H1 (cell line): Measurements from ENCODE around the gene PHLDA3. TPM values are rescaled to one million over a fixed set of nuclear protein-coding genes. Genes with fewer than 3 reads are reported as not detected.

ENCODE experiments used
- CTCF ChIA-PET: fragments of 300-600 bp; sonication (Branson Sonifier 250); formaldehyde crosslinking; loops from one replicate; lab custom pipeline; 2021; ENCODE audit not compliant: partially characterized antibody; lab: Charles Lee
- POLR2A ChIA-PET: fragments of 300-600 bp; sonication (Branson Sonifier 250); formaldehyde crosslinking; loops from one replicate; lab custom pipeline; 2021; ENCODE audit warnings: inconsistent platforms; ENCODE audit not compliant: partially characterized antibody; lab: Charles Lee
- DNase-seq, 2 experiments: peaks; one replicate each; pipeline versions ENCODE4 v3.0.0 to v3.0.0-alpha.2; 2010 to 2022; ENCODE audit warnings: low spot score in 2 of 2, low read depth in 1 of 2, mixed read lengths in 1 of 2
- FAIRE-seq: peaks from 2 replicates; lab custom pipeline; 2011; peaks lifted over from hg19 to GRCh38; lab: Jason Lieb, UNC
- H2AFZ ChIP-seq: 2 replicates; pipeline ENCODE4 v1.8.1; 2012; ENCODE audit warnings: low read length, inconsistent platforms
- H2AK5ac ChIP-seq: 2 replicates; pipeline ENCODE4 v1.6.1; 2013; ENCODE audit warnings: low read depth, low read length
- H2BK120ac ChIP-seq: replicated peaks from 2 replicates; pipeline ENCODE3; 2013; ENCODE audit warnings: low read depth, low read length, inconsistent platforms
- H2BK12ac ChIP-seq: 2 replicates; pipeline ENCODE4 v1.6.1; 2013; ENCODE audit warnings: low read depth, low read length
- H2BK15ac ChIP-seq: 2 replicates; pipeline ENCODE4 v1.6.1; 2013; ENCODE audit warnings: low read length
- H2BK20ac ChIP-seq: 2 replicates; pipeline ENCODE4 v1.6.1; 2013; ENCODE audit warnings: low read length
- H2BK5ac ChIP-seq: 2 replicates; pipeline ENCODE4 v1.6.1; 2013; ENCODE audit warnings: low read depth, low read length
- H3K14ac ChIP-seq: 2 replicates; pipeline ENCODE4 v1.6.1; 2013; ENCODE audit warnings: inconsistent platforms; ENCODE audit not compliant: insufficient read length
- H3K18ac ChIP-seq: 2 replicates; pipeline ENCODE4 v1.6.1; 2013; ENCODE audit warnings: low read length; ENCODE audit errors: extremely low read depth
- H3K23ac ChIP-seq: 2 replicates; pipeline ENCODE4 v1.6.1; 2013; ENCODE audit warnings: inconsistent platforms; ENCODE audit not compliant: insufficient read length
- H3K23me2 ChIP-seq: 2 replicates; pipeline ENCODE4 v1.6.1; 2013; ENCODE audit warnings: low read depth, low read length
- H3K27ac ChIP-seq: 2 replicates; pipeline ENCODE4 v1.6.1; 2011; ENCODE audit warnings: low read depth, low read length, inconsistent platforms
- H3K27me3 ChIP-seq, 4 experiments: replicated peaks in 1 of 4; 1 replicate in 1 of 4; 2 replicates in 3 of 4; pipeline versions ENCODE4 v1.6.1 to v1.8.1; 2011 to 2013; ENCODE audit warnings: low read length in 3 of 4, mild to moderate bottlenecking in 3 of 4, inconsistent platforms in 2 of 4, mixed read lengths in 2 of 4, moderate library complexity in 1 of 4; ENCODE audit not compliant: control insufficient read depth in 3 of 4, insufficient read depth in 3 of 4; ENCODE audit errors: extremely low read depth in 1 of 4
- H3K36me3 ChIP-seq, 4 experiments: 2 replicates each; pipeline versions ENCODE4 v1.6.1 to v1.8.1; 2011 to 2013; ENCODE audit warnings: mild to moderate bottlenecking in 4 of 4, low read length in 3 of 4, moderate library complexity in 2 of 4, control low read depth in 1 of 4, inconsistent platforms in 1 of 4; ENCODE audit not compliant: insufficient read depth in 4 of 4, control insufficient read depth in 2 of 4
- H3K4ac ChIP-seq: replicated peaks from 2 replicates; pipeline ENCODE3; 2013; ENCODE audit warnings: low read length, low read depth, mixed read lengths, inconsistent platforms; ENCODE audit not compliant: insufficient read length
- H3K4me1 ChIP-seq, 4 experiments: replicated peaks in 1 of 4; 1 replicate in 1 of 4; 2 replicates in 3 of 4; pipeline versions ENCODE4 v1.6.1 to v1.8.1; 2011 to 2013; ENCODE audit warnings: low read length in 3 of 4, inconsistent platforms in 2 of 4, mixed read lengths in 1 of 4; ENCODE audit not compliant: insufficient read depth in 4 of 4, control insufficient read depth in 3 of 4
- H3K4me2 ChIP-seq, 2 experiments: 2 replicates each; pipeline versions ENCODE4 v1.6.1 to v1.8.1; 2011 to 2013; ENCODE audit warnings: low read depth in 2 of 2, low read length in 2 of 2, control low read depth in 1 of 2, inconsistent platforms in 1 of 2, mild to moderate bottlenecking in 1 of 2; ENCODE audit not compliant: insufficient read depth in 1 of 2
- H3K4me3 ChIP-seq, 4 experiments: fragments of 200-600, 300-600 bp in 1 of 4; sonication (generic), shearing (Covaris generic), sonication (Bioruptor Twin) in 1 of 4; 2 replicates each; pipeline versions ENCODE4 v1.5.1 to v1.8.1; 2011 to 2016; ENCODE audit warnings: low read length in 4 of 4, low read depth in 3 of 4, control low read depth in 2 of 4, inconsistent platforms in 2 of 4, mild to moderate bottlenecking in 2 of 4, mixed read lengths in 1 of 4, moderate library complexity in 1 of 4; ENCODE audit not compliant: insufficient read depth in 2 of 4; ENCODE audit errors: extremely low read depth in 1 of 4
- H3K56ac ChIP-seq: replicated peaks from 2 replicates; pipeline ENCODE3; 2013; ENCODE audit warnings: low read depth, mild to moderate bottlenecking, mixed read lengths, low read length, inconsistent platforms; ENCODE audit not compliant: insufficient read length
- H3K79me1 ChIP-seq: 2 replicates; pipeline ENCODE4 v1.6.1; 2013; ENCODE audit warnings: low read depth, low read length, control low read depth
- H3K79me2 ChIP-seq, 2 experiments: 2 replicates each; pipeline versions ENCODE4 v1.6.1 to v1.8.1; 2012 to 2013; ENCODE audit warnings: low read length in 2 of 2, mild to moderate bottlenecking in 2 of 2, inconsistent platforms in 1 of 2; ENCODE audit not compliant: insufficient read depth in 2 of 2, control insufficient read depth in 1 of 2
- H3K9ac ChIP-seq, 4 experiments: replicated peaks in 1 of 4; 1 replicate in 1 of 4; 2 replicates in 3 of 4; pipeline versions ENCODE4 v1.6.1 to v1.8.1; 2011 to 2013; ENCODE audit warnings: low read depth in 3 of 4, low read length in 3 of 4, control low read depth in 2 of 4, mild to moderate bottlenecking in 2 of 4, moderate library complexity in 2 of 4, inconsistent platforms in 1 of 4; ENCODE audit errors: extremely low read depth in 1 of 4
- H3K9me3 ChIP-seq, 2 experiments: 2 replicates each; pipeline versions ENCODE4 v1.6.1 to v1.8.1; 2012 to 2013; ENCODE audit warnings: mild to moderate bottlenecking in 2 of 2, moderate library complexity in 2 of 2, control low read depth in 1 of 2, inconsistent platforms in 1 of 2, low read depth in 1 of 2, low read length in 1 of 2, mixed read lengths in 1 of 2; ENCODE audit not compliant: insufficient read depth in 2 of 2
- H4K20me1 ChIP-seq, 2 experiments: replicated peaks in 1 of 2; 2 replicates each; pipeline versions ENCODE3 to v1.8.1; 2011 to 2013; ENCODE audit warnings: inconsistent platforms in 2 of 2, low read length in 2 of 2, mild to moderate bottlenecking in 1 of 2; ENCODE audit not compliant: insufficient read depth in 2 of 2, control insufficient read depth in 1 of 2
- H4K5ac ChIP-seq: 2 replicates; pipeline ENCODE4 v1.6.1; 2013; ENCODE audit warnings: low read length, low read depth, mixed read lengths, inconsistent platforms; ENCODE audit not compliant: insufficient read length
- H4K8ac ChIP-seq: 2 replicates; pipeline ENCODE4 v1.8.0; 2013; ENCODE audit warnings: mild to moderate bottlenecking, moderate library complexity, low read length, inconsistent platforms; ENCODE audit not compliant: insufficient read depth; ENCODE audit errors: extremely low read depth
- H4K91ac ChIP-seq: replicated peaks from 2 replicates; pipeline ENCODE3; 2013; ENCODE audit warnings: low read length, mixed read lengths, inconsistent platforms; ENCODE audit not compliant: insufficient read length
- ATF3 ChIP-seq: IDR thresholded peaks from 2 replicates; pipeline ENCODE4 v1.6.1; 2011; ENCODE audit warnings: low read depth, mild to moderate bottlenecking, low read length; ENCODE audit not compliant: insufficient read depth
- BCL11A ChIP-seq, 2 experiments: IDR thresholded peaks; one replicate each; pipeline ENCODE4 v1.6.1; 2011; ENCODE audit warnings: low read depth in 2 of 2, low read length in 2 of 2, mild to moderate bottlenecking in 2 of 2
- CBX8 ChIP-seq: fragments of 300-800, 300-1000 bp; sonication (generic); IDR thresholded peaks from 2 replicates; pipeline ENCODE4 v1.7.1; 2016; ENCODE audit warnings: low read depth, low read length, borderline replicate concordance
- CTBP2 ChIP-seq: IDR thresholded peaks from 2 replicates; pipeline ENCODE4 v1.7.0; 2011; ENCODE audit warnings: borderline replicate concordance, mild to moderate bottlenecking, moderate library complexity, mixed read lengths, low read length; ENCODE audit not compliant: insufficient read depth, insufficient read length
- HDAC2 ChIP-seq, 2 experiments: fragments of 300-600 bp in 1 of 2; sonication (generic) in 1 of 2; IDR thresholded peaks; 2 replicates each; pipeline ENCODE4 v1.6.1; 2011 to 2012; ENCODE audit warnings: low read depth in 2 of 2, low read length in 2 of 2, mild to moderate bottlenecking in 2 of 2, moderate library complexity in 2 of 2, borderline replicate concordance in 1 of 2, inconsistent platforms in 1 of 2
- NANOG ChIP-seq: IDR thresholded peaks from 2 replicates; pipeline ENCODE4 v1.6.1; 2011; ENCODE audit warnings: low read length, low read depth, mild to moderate bottlenecking, inconsistent platforms; ENCODE audit not compliant: insufficient read depth, poor library complexity, severe bottlenecking
- YY1 ChIP-seq: IDR thresholded peaks from 2 replicates; pipeline ENCODE4 v1.6.1; 2011; ENCODE audit warnings: low read depth, mild to moderate bottlenecking, low read length
- WGBS, 2 experiments: shearing (Covaris generic) in 1 of 2; methylation state at CpG; one replicate each; pipeline versions ENCODE4 v1.1.6 to v1.1.7; 2013 to 2015; ENCODE audit warnings: low lambda C conversion rate in 2 of 2, mixed read lengths in 2 of 2, inconsistent platforms in 1 of 2, low coverage in 1 of 2, missing lambda C conversion rate in 1 of 2; ENCODE audit not compliant: insufficient replicate concordance in 2 of 2, insufficient coverage in 1 of 2, insufficient read length in 1 of 2; ENCODE audit errors: extremely low coverage in 1 of 2, missing lambda C conversion rate in 1 of 2; 5-methylcytosine and 5-hydroxymethylcytosine counted together
- polyA plus RNA-seq, 7 experiments: library from polyadenylated mRNA; depleted of rRNA in 3 of 7; stranded (reverse) in 5 of 7; unstranded in 2 of 7; fragments of >200 nt in 5 of 7; fragments of 200-250 nt in 2 of 7; gene quantifications; 1 replicate in 5 of 7; 2 replicates in 1 of 7; 4 replicates in 1 of 7; pipeline versions ENCODE4 v1.2.1 to v1.2.3, GENCODE V29; 2011 to 2013; ENCODE audit warnings: missing spikeins in 2 of 7, mixed read lengths in 2 of 7
- total RNA-seq: library from RNA; stranded (reverse); fragmentation: NEBNext Ultra II Directional; extraction: Animal tissue kit (Norgen Biotek cat#: 25700); gene quantifications from 2 replicates; pipeline ENCODE4 v1.2.1, GENCODE V29; 2021
- TF ChIP-seq, protein P1 (sequence below): IDR thresholded peaks from 2 replicates; pipeline ENCODE4 v1.6.1; 2012; ENCODE audit warnings: low read length, inconsistent platforms

PHLDA3 gene
- total and polyA plus RNA-seq, 2 of the 8 experiments (the other 6 are each of a cell fraction or from before 2014, with no cell fraction given): 25.5 to 27.5 TPM

DNA sequence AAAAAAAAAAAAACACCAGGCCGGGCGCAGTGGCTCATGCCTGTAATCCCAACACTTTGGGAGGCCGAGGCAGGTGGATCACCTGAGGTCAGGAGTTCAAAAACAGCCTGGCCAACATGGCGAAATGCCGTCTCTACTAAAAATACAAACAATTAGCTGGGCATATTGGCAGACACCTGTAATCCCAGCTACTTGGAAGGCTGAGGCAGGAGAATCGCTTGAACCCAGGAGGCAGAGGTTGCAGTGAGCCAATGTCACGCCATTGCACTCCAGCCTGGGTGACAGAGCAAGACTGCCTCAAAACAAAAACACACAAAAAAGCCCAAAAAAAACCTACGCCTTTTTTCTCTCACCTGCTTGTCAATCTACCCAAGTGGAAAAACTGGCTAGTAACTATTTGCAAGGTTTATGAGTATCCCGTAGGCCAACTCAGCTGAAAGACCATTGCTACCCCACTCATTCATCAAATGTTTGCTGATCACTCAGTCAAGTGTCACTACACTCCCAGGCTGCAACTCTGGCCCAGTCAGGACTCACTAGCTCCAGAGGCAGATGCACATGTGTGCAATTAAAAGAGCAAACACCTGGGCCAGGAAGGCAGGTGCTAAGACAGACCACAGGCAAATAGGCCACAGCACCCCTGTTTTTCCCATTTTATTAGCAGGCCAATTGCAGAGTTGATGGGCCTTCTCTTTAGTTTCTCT, 36.0 kb upstream of the PHLDA3 start:
- Histone ChIP-seq H3K79me2 (no peaks in the 10 kb centered on the region), H3K14ac (no peak overlapping the region), H3K56ac (no peak overlapping the region), H3K4me2 (no peak overlapping the region; a peak in 1 of 4 replicates), H2AFZ (no peak overlapping the region), H3K23ac (no peak overlapping the region), H4K8ac (no peak overlapping the region), H3K4me1 (peaks cover 13 to 34% (median 25%) of the 10 kb centered on the region in 4 experiments), H3K4me3 (no peak overlapping the region), H3K27me3 (peaks cover 3 to 33% (median 21%) of the 10 kb centered on the region in 4 experiments), H2AK5ac (peak overlapping the region; percentile 84), H3K23me2 (peaks cover 8% of the 10 kb centered on the region), H3K18ac (peak overlapping the region; percentile 66; the same call in 1 of the 2 replicates), H4K20me1 (no peaks in the 10 kb centered on the region), H3K9ac (no peak overlapping the region), H3K4ac (no peak overlapping the region), H2BK15ac (no peak overlapping the region), H4K91ac (no peak overlapping the region), H3K27ac (no peak overlapping the region), H2BK12ac (peak overlapping the region; percentile 96; the same call in 1 of the 2 replicates), H2BK5ac (no peak overlapping the region), H3K9me3 (no peaks in the 10 kb centered on the region), H3K36me3 (no peaks in the 10 kb centered on the region), H3K79me1 (no peaks in the 10 kb centered on the region), H4K5ac (no peak overlapping the region), H2BK20ac (no peak overlapping the region), H2BK120ac (no peak overlapping the region)
- DNase-seq: no peak
- ChIA-PET POLR2A (interaction anchor here (1.3 to 6.9 kb wide), 5 partner anchors 8 to 35 kb away, joined by 3 to 52 read pairs (median 3); no protein-coding TSS in a partner anchor), CTCF (interaction anchor here (0.6 to 27.5 kb wide), 8 partner anchors 11 to 377 kb away, joined by 3 to 929 read pairs (median 3); partner anchors contain the start of gene NAV1)
- no peak for FAIRE-seq
- 83% methylated on average over 9 of the region's 9 CpGs; no CpG with 5 or more reads in 1 of the 2 experiments for WGBS, 2 experiments
- TF ChIP-seq YY1: no peak
- TF ChIP-seq CTBP2: no peak
- no peak for TF ChIP-seq NANOG
- TF ChIP-seq CBX8: no peak
- TF ChIP-seq, protein P1, sequence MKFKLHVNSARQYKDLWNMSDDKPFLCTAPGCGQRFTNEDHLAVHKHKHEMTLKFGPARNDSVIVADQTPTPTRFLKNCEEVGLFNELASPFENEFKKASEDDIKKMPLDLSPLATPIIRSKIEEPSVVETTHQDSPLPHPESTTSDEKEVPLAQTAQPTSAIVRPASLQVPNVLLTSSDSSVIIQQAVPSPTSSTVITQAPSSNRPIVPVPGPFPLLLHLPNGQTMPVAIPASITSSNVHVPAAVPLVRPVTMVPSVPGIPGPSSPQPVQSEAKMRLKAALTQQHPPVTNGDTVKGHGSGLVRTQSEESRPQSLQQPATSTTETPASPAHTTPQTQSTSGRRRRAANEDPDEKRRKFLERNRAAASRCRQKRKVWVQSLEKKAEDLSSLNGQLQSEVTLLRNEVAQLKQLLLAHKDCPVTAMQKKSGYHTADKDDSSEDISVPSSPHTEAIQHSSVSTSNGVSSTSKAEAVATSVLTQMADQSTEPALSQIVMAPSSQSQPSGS: no peak
- TF ChIP-seq BCL11A (IDR thresholded peaks at IDR 0.05; ENCODE audit: low read depth in 2 of 2, low read length in 2 of 2): no peak
- TF ChIP-seq HDAC2 (IDR thresholded peaks at IDR 0.05; ENCODE audit: borderline replicate concordance in 1 of 2, low read depth in 2 of 2, low read length in 2 of 2): no peak
- TF ChIP-seq ATF3: no peak
